ENCODE results near the gene MPLKIP.

DNA sequence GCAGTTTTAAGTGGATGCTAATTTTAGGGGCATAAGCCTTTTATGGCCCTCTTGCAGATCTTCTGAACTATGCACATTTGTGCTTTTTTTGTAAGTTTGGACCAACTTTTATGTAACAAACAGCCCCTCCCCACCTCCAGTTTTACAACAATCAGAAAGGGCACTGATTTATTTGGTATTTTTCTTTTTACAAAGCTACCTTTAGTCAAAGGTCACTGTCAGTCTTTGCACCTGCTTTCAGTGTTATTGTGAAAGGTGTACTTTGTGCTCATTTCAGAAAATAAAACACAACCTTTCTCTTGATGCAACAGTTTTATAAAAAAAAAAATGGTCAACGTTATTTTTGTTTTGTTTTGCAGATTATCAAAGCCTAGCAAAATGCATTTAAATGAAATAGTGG is 39.2 kb downstream of the MPLKIP start:
- TF ChIP-seq, protein P1, sequence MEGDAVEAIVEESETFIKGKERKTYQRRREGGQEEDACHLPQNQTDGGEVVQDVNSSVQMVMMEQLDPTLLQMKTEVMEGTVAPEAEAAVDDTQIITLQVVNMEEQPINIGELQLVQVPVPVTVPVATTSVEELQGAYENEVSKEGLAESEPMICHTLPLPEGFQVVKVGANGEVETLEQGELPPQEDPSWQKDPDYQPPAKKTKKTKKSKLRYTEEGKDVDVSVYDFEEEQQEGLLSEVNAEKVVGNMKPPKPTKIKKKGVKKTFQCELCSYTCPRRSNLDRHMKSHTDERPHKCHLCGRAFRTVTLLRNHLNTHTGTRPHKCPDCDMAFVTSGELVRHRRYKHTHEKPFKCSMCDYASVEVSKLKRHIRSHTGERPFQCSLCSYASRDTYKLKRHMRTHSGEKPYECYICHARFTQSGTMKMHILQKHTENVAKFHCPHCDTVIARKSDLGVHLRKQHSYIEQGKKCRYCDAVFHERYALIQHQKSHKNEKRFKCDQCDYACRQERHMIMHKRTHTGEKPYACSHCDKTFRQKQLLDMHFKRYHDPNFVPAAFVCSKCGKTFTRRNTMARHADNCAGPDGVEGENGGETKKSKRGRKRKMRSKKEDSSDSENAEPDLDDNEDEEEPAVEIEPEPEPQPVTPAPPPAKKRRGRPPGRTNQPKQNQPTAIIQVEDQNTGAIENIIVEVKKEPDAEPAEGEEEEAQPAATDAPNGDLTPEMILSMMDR (conservative IDR thresholded peaks at IDR 0.05): no peak
- TF ChIP-seq ZFX (IDR thresholded peaks at IDR 0.05): no peak
